Astrocyte (in vitro differentiated cells and primary cell): ENCODE data around the gene AVPR2.

Experiments
- EZH2 ChIP-seq: IDR thresholded peaks from 2 replicates; pipeline ENCODE4 v1.6.1; 2012; ENCODE audit warnings: mild to moderate bottlenecking, low read length, inconsistent platforms; ENCODE audit not compliant: insufficient read depth
- TF ChIP-seq, protein P1 (sequence below): IDR thresholded peaks from 2 replicates; pipeline ENCODE4 v1.5.1; 2011; ENCODE audit warnings: low read depth, mild to moderate bottlenecking, inconsistent platforms, low read length, moderate library complexity; ENCODE audit not compliant: insufficient read depth

DNA sequence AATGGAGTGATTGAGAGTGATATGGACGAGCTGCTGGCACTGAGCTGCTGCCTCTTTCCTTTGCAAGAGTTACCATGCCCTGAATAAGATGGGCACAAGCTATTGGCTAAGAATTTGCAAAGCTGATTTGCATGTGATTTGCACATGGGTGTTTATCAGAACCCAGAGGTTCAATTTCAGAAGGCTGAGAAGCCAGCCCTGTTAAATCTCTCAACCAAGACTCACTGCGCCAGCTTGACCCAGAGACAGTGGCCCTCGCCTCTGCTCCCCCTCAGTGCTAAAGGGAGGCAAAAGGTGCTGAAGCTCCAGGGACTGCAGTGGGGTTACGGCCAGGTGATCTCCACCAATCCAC, 20.9 kb downstream of the AVPR2 start:
- TF ChIP-seq, protein P1, sequence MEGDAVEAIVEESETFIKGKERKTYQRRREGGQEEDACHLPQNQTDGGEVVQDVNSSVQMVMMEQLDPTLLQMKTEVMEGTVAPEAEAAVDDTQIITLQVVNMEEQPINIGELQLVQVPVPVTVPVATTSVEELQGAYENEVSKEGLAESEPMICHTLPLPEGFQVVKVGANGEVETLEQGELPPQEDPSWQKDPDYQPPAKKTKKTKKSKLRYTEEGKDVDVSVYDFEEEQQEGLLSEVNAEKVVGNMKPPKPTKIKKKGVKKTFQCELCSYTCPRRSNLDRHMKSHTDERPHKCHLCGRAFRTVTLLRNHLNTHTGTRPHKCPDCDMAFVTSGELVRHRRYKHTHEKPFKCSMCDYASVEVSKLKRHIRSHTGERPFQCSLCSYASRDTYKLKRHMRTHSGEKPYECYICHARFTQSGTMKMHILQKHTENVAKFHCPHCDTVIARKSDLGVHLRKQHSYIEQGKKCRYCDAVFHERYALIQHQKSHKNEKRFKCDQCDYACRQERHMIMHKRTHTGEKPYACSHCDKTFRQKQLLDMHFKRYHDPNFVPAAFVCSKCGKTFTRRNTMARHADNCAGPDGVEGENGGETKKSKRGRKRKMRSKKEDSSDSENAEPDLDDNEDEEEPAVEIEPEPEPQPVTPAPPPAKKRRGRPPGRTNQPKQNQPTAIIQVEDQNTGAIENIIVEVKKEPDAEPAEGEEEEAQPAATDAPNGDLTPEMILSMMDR, result no peak
- no peak for TF ChIP-seq EZH2
